Sigmoid colon (tissue), 4 donors: ENCODE data around the gene ZNF496.

Experiments used
- CTCF ChIP-seq, 4 experiments: fragments of 450-650 bp in 3 of 4; fragments of 200-600 bp in 1 of 4; IDR thresholded peaks; one replicate each; pipeline ENCODE4 v1.5.1; 2016 to 2019; ENCODE audit warnings: antibody characterized with exemption in 4 of 4, mild to moderate bottlenecking in 3 of 4, moderate library complexity in 2 of 4
- POLR2A ChIP-seq, 2 donors: fragments of 450-650 bp; IDR thresholded peaks; one replicate each; pipeline ENCODE4 v1.6.1; 2016; ENCODE audit warnings: antibody characterized with exemption in 2 of 2, mild to moderate bottlenecking in 2 of 2, moderate library complexity in 2 of 2
- POLR2AphosphoS5 ChIP-seq, 4 donors: sonication (generic); formaldehyde crosslinking; IDR thresholded peaks; one replicate each; pipeline ENCODE4 v1.6.1; 2017; ENCODE audit warnings: antibody characterized with exemption in 4 of 4

GRCh38 chr1:247371801-247372259 is 40.2 kb upstream of the ZNF496 start:
- TF ChIP-seq CTCF (IDR thresholded peaks at IDR 0.05) (no peak), POLR2A (IDR thresholded peaks at IDR 0.05) (no peak), POLR2AphosphoS5 (IDR thresholded peaks at IDR 0.05) (no peak)
